ENCODE data around the gene PIGM. TPM values are rescaled to one million over a fixed set of nuclear protein-coding genes. Genes with fewer than 3 reads are reported as not detected.

The PIGM gene
- polyA plus RNA-seq (2012; ENCODE audit: insufficient read depth, insufficient read length, low read depth), result 8.2 TPM

- Histone ChIP-seq H3K27me3 (peaks cover 12% of the 10 kb centered on the region), H3K4me1 (no peaks in the 10 kb centered on the region), H3K36me3 (no peaks in the 10 kb centered on the region), H3K4me3 (ENCODE audit: low read depth, low read length) (peak within 1 kb of the TSS; percentile 84), H3K9me3 (no peaks in the 10 kb centered on the region)
- TF ChIP-seq CTCF (IDR thresholded peaks at IDR 0.05; ENCODE audit: low read depth, low read length), result no peak
- peak; percentile 94 for DNase-seq
These were observed at the start of gene PIGM for GRCh38 chr1:160031365-160032164. PIGM (minus strand) TSS chr1:160031990; CDS start chr1:160031739, 251 bp downstream.

- no peaks in the 10 kb centered on the region for H3K36me3 ChIP-seq
- H3K27me3 ChIP-seq, result peaks cover 72% of the 10 kb centered on the region
- no peak for TF ChIP-seq CTCF (IDR thresholded peaks at IDR 0.05; ENCODE audit: low read depth, low read length)
- no peak for DNase-seq
- no peaks in the 10 kb centered on the region for H3K9me3 ChIP-seq
- no peaks in the 10 kb centered on the region for H3K4me1 ChIP-seq
- no peak within 1 kb of the TSS for H3K4me3 ChIP-seq (ENCODE audit: low read depth, low read length)
These were observed 49.6 kb upstream of the PIGM start, which contains the start of gene KCNJ9 for GRCh38 chr1:160081261-160081936. KCNJ9 (plus strand) TSS chr1:160081538; CDS start chr1:160084031, 2,493 bp downstream.

GRCh38 chr1:160080381-160081100 lies 48.8 kb upstream of the PIGM start:
- DNase-seq, result no peak
- H3K27me3 ChIP-seq, result peaks cover 81% of the 10 kb centered on the region
- no peaks in the 10 kb centered on the region for H3K36me3 ChIP-seq
- no peak overlapping the region for H3K4me3 ChIP-seq (ENCODE audit: low read depth, low read length)
- no peak for TF ChIP-seq CTCF (IDR thresholded peaks at IDR 0.05; ENCODE audit: low read depth, low read length)
- no peaks in the 10 kb centered on the region; the same call in 1 of the 2 replicates for H3K9me3 ChIP-seq
- no peaks in the 10 kb centered on the region for H3K4me1 ChIP-seq

GRCh38 chr1:160079448-160079847 lies 47.7 kb upstream of the PIGM start:
- Histone ChIP-seq H3K4me1 (no peaks in the 10 kb centered on the region), H3K9me3 (no peaks in the 10 kb centered on the region; the same call in 1 of the 2 replicates), H3K4me3 (ENCODE audit: low read depth, low read length) (no peak overlapping the region), H3K27me3 (peaks cover 89% of the 10 kb centered on the region), H3K36me3 (no peaks in the 10 kb centered on the region)
- DNase-seq, result no peak
- TF ChIP-seq CTCF (IDR thresholded peaks at IDR 0.05; ENCODE audit: low read depth, low read length), result no peak

- no peaks in the 10 kb centered on the region for H3K4me1 ChIP-seq
- peaks cover 81% of the 10 kb centered on the region for H3K27me3 ChIP-seq
- peak; percentile 59 for DNase-seq
- H3K4me3 ChIP-seq (ENCODE audit: low read depth, low read length), result no peak overlapping the region
- H3K9me3 ChIP-seq, result no peaks in the 10 kb centered on the region; the same call in 1 of the 2 replicates
- peak; percentile 90 for TF ChIP-seq CTCF (IDR thresholded peaks at IDR 0.05; ENCODE audit: low read depth, low read length)
- H3K36me3 ChIP-seq, result no peaks in the 10 kb centered on the region
These were observed 46.9 kb upstream of the PIGM start for GRCh38 chr1:160078512-160079195.

All from BE2C (cell line).